HepG2 (cell line): ENCODE results near the gene WDR83. TPM values are rescaled to one million over a fixed set of nuclear protein-coding genes. Genes with fewer than 3 reads are reported as not detected.
"Not testable (repeated sequence)": the region's sequence is repeated elsewhere in the genome, so short reads cannot be mapped to it uniquely, and the experiment has no call there.

Experiments used
- ATAC-seq: fragments of 200-7000 bp; cut with Tn5 transposase; 3 replicates; pipeline ENCODE4 v1.9.1; 2020; ENCODE audit warnings: mild to moderate bottlenecking, moderate library complexity
- BruUV-seq: library from RNA; stranded (reverse); fragments of 400-500 nt; replicated peaks from 2 replicates; lab custom pipeline; 2021; lab: Mats Ljungman, UMichigan
- CTCF ChIA-PET: fragments of 300-600 bp; formaldehyde crosslinking; extraction: SDS; loops from one replicate; lab custom pipeline; 2021; ENCODE audit warnings: low total read pairs, inconsistent platforms, low intra/inter-chr PET ratio; lab: Yijun Ruan, JAX
- POLR2A ChIA-PET: fragments of 350-600 bp; sonication (Branson Sonifier 250); formaldehyde crosslinking; loops from one replicate; lab custom pipeline; 2020; ENCODE audit warnings: antibody characterized with exemption, inconsistent platforms; lab: Yijun Ruan, JAX
- DNase-seq: peaks from one replicate; pipeline ENCODE4 v3.0.0-alpha.2; 2015; ENCODE audit warnings: low spot score
- FAIRE-seq: peaks from 3 replicates; lab custom pipeline; 2011; peaks lifted over from hg19 to GRCh38; lab: Jason Lieb, UNC
- H2AFZ ChIP-seq: one replicate; pipeline ENCODE4 v1.6.1; 2011; ENCODE audit warnings: low read length, inconsistent platforms
- H3K27ac ChIP-seq: fragments of 300-600 bp; 3 replicates; pipeline ENCODE4 v1.8.0; 2011; ENCODE audit warnings: mixed run types, mild to moderate bottlenecking, mixed read lengths, low read length, inconsistent platforms; ENCODE audit not compliant: insufficient read depth; ENCODE audit errors: extremely low read length
- H3K27me3 ChIP-seq, 2 experiments: fragments of 200-600 bp in 1 of 2; 2 replicates in 1 of 2; 3 replicates in 1 of 2; pipeline versions ENCODE4 v1.6.0 to v1.8.0; 2011; ENCODE audit warnings: low read length in 2 of 2, mild to moderate bottlenecking in 2 of 2, moderate library complexity in 2 of 2, inconsistent platforms in 1 of 2; ENCODE audit not compliant: insufficient read depth in 2 of 2, control insufficient read depth in 1 of 2
- H3K36me3 ChIP-seq, 2 experiments: fragments of 200-600 bp in 1 of 2; replicated peaks in 1 of 2; 2 replicates in 1 of 2; 3 replicates in 1 of 2; pipeline versions ENCODE4 v1.5.1 to v1.8.0; 2011; ENCODE audit warnings: low read length in 2 of 2, inconsistent platforms in 1 of 2; ENCODE audit not compliant: insufficient read depth in 2 of 2, control insufficient read depth in 1 of 2
- H3K4me1 ChIP-seq: 2 replicates; pipeline ENCODE4 v1.5.1; 2012; ENCODE audit warnings: low read length, inconsistent platforms; ENCODE audit not compliant: insufficient read depth
- H3K4me2 ChIP-seq: 2 replicates; pipeline ENCODE4 v1.6.0; 2011; ENCODE audit warnings: low read depth, low read length, inconsistent platforms
- H3K4me3 ChIP-seq, 3 experiments: fragments of 200-600 bp in 1 of 3; sonication (generic), shearing (Covaris generic) in 1 of 3; replicated peaks in 1 of 3; 2 replicates each; pipeline ENCODE4 v1.5.1; 2011 to 2016; ENCODE audit warnings: low read length in 3 of 3, inconsistent platforms in 2 of 3, low read depth in 2 of 3, mild to moderate bottlenecking in 2 of 3, control low read depth in 1 of 3, mixed read lengths in 1 of 3; ENCODE audit not compliant: insufficient read depth in 1 of 3
- H3K79me2 ChIP-seq: one replicate; pipeline ENCODE4 v1.6.1; 2011; ENCODE audit warnings: low read length, inconsistent platforms; ENCODE audit not compliant: insufficient read depth
- H3K9ac ChIP-seq: 2 replicates; pipeline ENCODE4 v1.6.0; 2011; ENCODE audit warnings: mild to moderate bottlenecking, low read depth, low read length, inconsistent platforms; ENCODE audit not compliant: insufficient read depth
- H3K9me3 ChIP-seq: 2 replicates; pipeline ENCODE4 v1.5.1; 2012; ENCODE audit warnings: mild to moderate bottlenecking, low read length
- H4K20me1 ChIP-seq: 2 replicates; pipeline ENCODE4 v1.6.0; 2011; ENCODE audit warnings: inconsistent platforms, mild to moderate bottlenecking, low read length, moderate library complexity; ENCODE audit not compliant: insufficient read depth
- AGO2 ChIP-seq: fragments of 200-400 bp; formaldehyde crosslinking; optimal IDR thresholded peaks from 2 replicates; pipeline ENCODE3; 2017; ENCODE audit warnings: mild to moderate bottlenecking, low read depth, low read length, moderate library complexity
- DPF2 ChIP-seq: sonication (generic); formaldehyde crosslinking; IDR thresholded peaks from 2 replicates; pipeline ENCODE4 v1.4.0; 2020; ENCODE audit warnings: mild to moderate bottlenecking, low read depth, missing genetic modification reagents, borderline replicate concordance
- ZNF414 ChIP-seq: sonication (generic); formaldehyde crosslinking; IDR thresholded peaks from 2 replicates; pipeline ENCODE4 v1.5.0; 2020; ENCODE audit warnings: missing genetic modification reagents
- ZNF607 ChIP-seq: sonication (generic); formaldehyde crosslinking; IDR thresholded peaks from 2 replicates; pipeline ENCODE4 v1.5.1; 2020; ENCODE audit warnings: missing genetic modification reagents, mild to moderate bottlenecking, borderline replicate concordance
- ZNF616 ChIP-seq: sonication (generic); formaldehyde crosslinking; IDR thresholded peaks from 2 replicates; pipeline ENCODE4 v1.5.0; 2020; ENCODE audit warnings: low read depth, mild to moderate bottlenecking, missing genetic modification reagents
- WGBS: methylation state at CpG from one replicate; pipeline ENCODE4 v1.1.6; 2017; ENCODE audit warnings: low lambda C conversion rate; 5-methylcytosine and 5-hydroxymethylcytosine counted together
- in situ Hi-C: cut with HindIII; loops from 2 replicates; pipeline ENCODE4 v1.10.0; 2017; ENCODE audit warnings: low pct_unique_long_range_greater_than_20kb; ENCODE audit not compliant: extremely low pct_ligation_motif_present
- intact Hi-C: fragments of 100-400 bp; cut with micrococcal nuclease; formaldehyde crosslinking; loops from one replicate; pipeline ENCODE4 v1.10.0; 2022; ENCODE audit not compliant: unreplicated experiment
- polyA plus RNA-seq, 8 experiments: library from polyadenylated mRNA; depleted of rRNA in 3 of 8; stranded (reverse) in 7 of 8; unstranded in 1 of 8; fragments of >200 nt; fragmentation: Illumina TruSeq in 4 of 8; extraction: Trizol in 4 of 8; gene quantifications; 2 replicates each; pipeline versions ENCODE4 v1.2.1 to v1.2.3, GENCODE V29; 2011 to 2016; ENCODE audit warnings: low read depth in 4 of 8, missing spikeins in 1 of 8, mixed read lengths in 1 of 8; ENCODE audit not compliant: insufficient read depth in 1 of 8
- total RNA-seq, 5 experiments: library from RNA; depleted of rRNA; stranded (reverse); fragments of >200 nt; fragmentation: Illumina TruSeq; extraction: Trizol; gene quantifications; 2 replicates each; pipeline ENCODE4 v1.2.3, GENCODE V29; 2016; ENCODE audit warnings: low read depth in 1 of 5

Gene WDR83
- total and polyA plus RNA-seq, 2 of the 13 experiments (the other 11 are each of a cell fraction or from before 2014, with no cell fraction given): 4.5 to 10.7 TPM

GRCh38 chr19:12696366-12697335, 30.0 kb downstream of the WDR83 start, which contains the start of gene FBXW9 (continued):
- TF ChIP-seq DPF2 (CRISPR knock-in tag) (no peak), ZNF414 (CRISPR knock-in tag) (peak; percentile 46; the same call in 1 of the 2 replicates), ZNF616 (no peak), ZNF607 (CRISPR knock-in tag) (peak; percentile 80; the same call in 1 of the 2 replicates)

GRCh38 chr19:12697425-12697824, 30.8 kb downstream of the WDR83 start:
- ChIA-PET POLR2A (interaction anchor here (0.6 to 2.5 kb wide), 6 partner anchors 16 to 527 kb away, joined by 3 to 9 read pairs (median 6); partner anchors contain the start of genes DHPS, TNPO2 and TRIR), CTCF (interaction anchor here (0.6 kb wide), 1 partner anchor 59 kb away, joined by 3 read pairs; no protein-coding TSS in a partner anchor)
- ATAC-seq, H3K27me3 ChIP-seq, in situ Hi-C loops, BruUV-seq, H4K20me1 ChIP-seq, H3K9ac ChIP-seq, H3K79me2 ChIP-seq, H2AFZ ChIP-seq, FAIRE-seq, H3K9me3 ChIP-seq, intact Hi-C loops, H3K27ac ChIP-seq, DNase-seq: not testable (repeated sequence)
- H3K36me3 ChIP-seq: peaks cover 12 to 23% of the 10 kb centered on the region in 2 experiments; a peak in 4 of 5 replicates
- H3K4me1 ChIP-seq: peaks cover 16% of the 10 kb centered on the region
- WGBS: 98% methylated on average over 22 of the region's 22 CpGs
- peak; percentile 57 for TF ChIP-seq AGO2
- peak overlapping the region; percentile 86 for H3K4me2 ChIP-seq
- H3K4me3 ChIP-seq: peak overlapping the region in 1 of 3 experiments; percentile 92; a peak in 2 of 6 replicates
